Measurements from ENCODE around the gene CFAP97.

CFAP97 gene

GRCh38 chr4:185171373-185172071 lies 32.3 kb downstream of the CFAP97 start:
- no peak for TF ChIP-seq LEF1 (IDR thresholded peaks at IDR 0.05; ENCODE audit: borderline replicate concordance)
- no peak for TF ChIP-seq CTBP1 (IDR thresholded peaks at IDR 0.05; ENCODE audit: borderline replicate concordance)
- TF ChIP-seq ARNT (IDR thresholded peaks at IDR 0.05): no peak
- TF ChIP-seq FOXM1 (IDR thresholded peaks at IDR 0.05; ENCODE audit: borderline replicate concordance): no peak
- TF ChIP-seq ELF4 (IDR thresholded peaks at IDR 0.05): no peak
- ChIA-PET POLR2A (no interaction called here), CTCF (no interaction called here)
- no peak for DNase-seq (ENCODE audit: extremely low spot score)

GRCh38 chr4:185167234-185167633 lies 36.6 kb downstream of the CFAP97 start:
- POLR2A ChIA-PET: interaction anchor here (1.7 kb wide), 1 partner anchor 24 kb away, joined by 5 read pairs; the partner anchor contains the start of gene SLC25A4
- DNase-seq (ENCODE audit: extremely low spot score): no peak
- CTCF ChIA-PET: interaction anchor here (0.5 to 2.2 kb wide), 2 partner anchors 17 to 85 kb away, joined by 6 to 7 read pairs; no protein-coding TSS in a partner anchor
- no peak for TF ChIP-seq HDGF (IDR thresholded peaks at IDR 0.05; ENCODE audit: borderline replicate concordance)
- TF ChIP-seq ZNF384 (IDR thresholded peaks at IDR 0.05): no peak
- no peak for TF ChIP-seq TARDBP (IDR thresholded peaks at IDR 0.05)
- no peak for TF ChIP-seq FOXK2 (IDR thresholded peaks at IDR 0.05)
- TF ChIP-seq SUZ12 (IDR thresholded peaks at IDR 0.05): no peak
- no peak for TF ChIP-seq FOXA1 (IDR thresholded peaks at IDR 0.05)
- no peak for TF ChIP-seq L3MBTL2 (conservative IDR thresholded peaks at IDR 0.05)
- no peak for TF ChIP-seq ELF4 (IDR thresholded peaks at IDR 0.05)
- no peak for TF ChIP-seq LEF1 (IDR thresholded peaks at IDR 0.05; ENCODE audit: borderline replicate concordance)
- no peak for TF ChIP-seq FOXM1 (IDR thresholded peaks at IDR 0.05; ENCODE audit: borderline replicate concordance)
- no peak for TF ChIP-seq CTBP1 (IDR thresholded peaks at IDR 0.05; ENCODE audit: borderline replicate concordance)
- TF ChIP-seq BHLHE40 (IDR thresholded peaks at IDR 0.05; ENCODE audit: borderline replicate concordance): no peak
- TF ChIP-seq SP1 (IDR thresholded peaks at IDR 0.05): no peak
- TF ChIP-seq NFRKB (IDR thresholded peaks at IDR 0.05): no peak
- TF ChIP-seq PKNOX1 (IDR thresholded peaks at IDR 0.05): no peak
- TF ChIP-seq ARNT (IDR thresholded peaks at IDR 0.05): no peak

- POLR2A ChIA-PET: no interaction called here
- CTCF ChIA-PET: no interaction called here
- TF ChIP-seq FOXK2 (IDR thresholded peaks at IDR 0.05): no peak
- TF ChIP-seq FOXM1 (IDR thresholded peaks at IDR 0.05; ENCODE audit: borderline replicate concordance): no peak
- no peak for TF ChIP-seq ELF4 (IDR thresholded peaks at IDR 0.05)
- TF ChIP-seq ARNT (IDR thresholded peaks at IDR 0.05): no peak
- TF ChIP-seq NFRKB (IDR thresholded peaks at IDR 0.05): no peak
- TF ChIP-seq HDGF (IDR thresholded peaks at IDR 0.05; ENCODE audit: borderline replicate concordance): no peak
- no peak for TF ChIP-seq PKNOX1 (IDR thresholded peaks at IDR 0.05)
- no peak for TF ChIP-seq CTBP1 (IDR thresholded peaks at IDR 0.05; ENCODE audit: borderline replicate concordance)
- no peak for TF ChIP-seq SP1 (IDR thresholded peaks at IDR 0.05)
- TF ChIP-seq FOXA1 (IDR thresholded peaks at IDR 0.05): no peak
- DNase-seq (ENCODE audit: extremely low spot score): no peak
These were observed 38.2 kb downstream of the CFAP97 start for GRCh38 chr4:185165605-185166063.

GRCh38 chr4:185151296-185151695 lies 52.5 kb downstream of the CFAP97 start:
- ChIA-PET POLR2A (no interaction called here), CTCF (interaction anchor here (1.3 kb wide), 1 partner anchor 33 kb away, joined by 5 read pairs; no protein-coding TSS in a partner anchor)
- TF ChIP-seq ZNF384 (IDR thresholded peaks at IDR 0.05): no peak
- no peak for TF ChIP-seq PKNOX1 (IDR thresholded peaks at IDR 0.05)
- TF ChIP-seq TARDBP (IDR thresholded peaks at IDR 0.05): no peak
- no peak for TF ChIP-seq FOXK2 (IDR thresholded peaks at IDR 0.05)
- TF ChIP-seq BHLHE40 (IDR thresholded peaks at IDR 0.05; ENCODE audit: borderline replicate concordance): no peak
- TF ChIP-seq HDGF (IDR thresholded peaks at IDR 0.05; ENCODE audit: borderline replicate concordance): no peak
- no peak for TF ChIP-seq NFRKB (IDR thresholded peaks at IDR 0.05)
- no peak for TF ChIP-seq FOXA1 (IDR thresholded peaks at IDR 0.05)
- no peak for TF ChIP-seq FOXM1 (IDR thresholded peaks at IDR 0.05; ENCODE audit: borderline replicate concordance)
- TF ChIP-seq CTBP1 (IDR thresholded peaks at IDR 0.05; ENCODE audit: borderline replicate concordance): no peak
- no peak for TF ChIP-seq ELF4 (IDR thresholded peaks at IDR 0.05)
- no peak for TF ChIP-seq L3MBTL2 (conservative IDR thresholded peaks at IDR 0.05)
- no peak for TF ChIP-seq SP1 (IDR thresholded peaks at IDR 0.05)
- no peak for TF ChIP-seq LEF1 (IDR thresholded peaks at IDR 0.05; ENCODE audit: borderline replicate concordance)
- no peak for TF ChIP-seq SUZ12 (IDR thresholded peaks at IDR 0.05)
- no peak for TF ChIP-seq ARNT (IDR thresholded peaks at IDR 0.05)
- no peak for DNase-seq (ENCODE audit: extremely low spot score)

GRCh38 chr4:185149392-185149791 lies 54.4 kb downstream of the CFAP97 start:
- POLR2A ChIA-PET: no interaction called here
- DNase-seq (ENCODE audit: extremely low spot score): no peak
- TF ChIP-seq NFRKB (IDR thresholded peaks at IDR 0.05) (no peak), ZNF384 (IDR thresholded peaks at IDR 0.05) (no peak), L3MBTL2 (conservative IDR thresholded peaks at IDR 0.05) (no peak), ELF4 (IDR thresholded peaks at IDR 0.05) (no peak), LEF1 (IDR thresholded peaks at IDR 0.05; ENCODE audit: borderline replicate concordance) (no peak), SUZ12 (IDR thresholded peaks at IDR 0.05) (no peak), PKNOX1 (IDR thresholded peaks at IDR 0.05) (no peak), FOXK2 (IDR thresholded peaks at IDR 0.05) (no peak), HDGF (IDR thresholded peaks at IDR 0.05; ENCODE audit: borderline replicate concordance) (no peak), TARDBP (IDR thresholded peaks at IDR 0.05) (no peak), FOXA1 (IDR thresholded peaks at IDR 0.05) (no peak), BHLHE40 (IDR thresholded peaks at IDR 0.05; ENCODE audit: borderline replicate concordance) (no peak), ARNT (IDR thresholded peaks at IDR 0.05) (no peak), SP1 (IDR thresholded peaks at IDR 0.05) (no peak), CTBP1 (IDR thresholded peaks at IDR 0.05; ENCODE audit: borderline replicate concordance) (no peak), FOXM1 (IDR thresholded peaks at IDR 0.05; ENCODE audit: borderline replicate concordance) (no peak)
- CTCF ChIA-PET: interaction anchor here (1.2 kb wide), 1 partner anchor 15 kb away, joined by 3 read pairs; no protein-coding TSS in a partner anchor

Measured in HEK293T (cell line).